GM10248 (cell line): Measurements from ENCODE around the gene NPPA.

Experiments used
- CTCF ChIA-PET: fragments of 300-600 bp; sonication (Branson Sonifier 250); formaldehyde crosslinking; extraction: SDS; loops from one replicate; lab custom pipeline; 2021; ENCODE audit warnings: antibody characterized with exemption; lab: Yijun Ruan, JAX
- POLR2A ChIA-PET: fragments of 350-650 bp; sonication (Branson Sonifier 250); formaldehyde crosslinking; extraction: SDS; loops from one replicate; lab custom pipeline; 2020; ENCODE audit warnings: antibody characterized with exemption; lab: Yijun Ruan, JAX
- DNase-seq: peaks from one replicate; pipeline ENCODE4 v3.0.0; 2012; ENCODE audit errors: extremely low spot score
- TF ChIP-seq, protein P1 (sequence below): IDR thresholded peaks from 2 replicates; pipeline ENCODE4 v1.5.1; 2012; ENCODE audit warnings: mild to moderate bottlenecking, low read depth; ENCODE audit errors: extremely low read depth, missing control alignments, control extremely low read depth

The NPPA gene

GRCh38 chr1:11841245-11842153 lies 6.1 kb downstream of the NPPA start:
- no peak for DNase-seq
- ChIA-PET CTCF (interaction anchor here (0.8 to 5.3 kb wide), 7 partner anchors 12 to 189 kb away, joined by 3 to 49 read pairs (median 5); no protein-coding TSS in a partner anchor), POLR2A (no interaction called here)
- TF ChIP-seq, protein P1, sequence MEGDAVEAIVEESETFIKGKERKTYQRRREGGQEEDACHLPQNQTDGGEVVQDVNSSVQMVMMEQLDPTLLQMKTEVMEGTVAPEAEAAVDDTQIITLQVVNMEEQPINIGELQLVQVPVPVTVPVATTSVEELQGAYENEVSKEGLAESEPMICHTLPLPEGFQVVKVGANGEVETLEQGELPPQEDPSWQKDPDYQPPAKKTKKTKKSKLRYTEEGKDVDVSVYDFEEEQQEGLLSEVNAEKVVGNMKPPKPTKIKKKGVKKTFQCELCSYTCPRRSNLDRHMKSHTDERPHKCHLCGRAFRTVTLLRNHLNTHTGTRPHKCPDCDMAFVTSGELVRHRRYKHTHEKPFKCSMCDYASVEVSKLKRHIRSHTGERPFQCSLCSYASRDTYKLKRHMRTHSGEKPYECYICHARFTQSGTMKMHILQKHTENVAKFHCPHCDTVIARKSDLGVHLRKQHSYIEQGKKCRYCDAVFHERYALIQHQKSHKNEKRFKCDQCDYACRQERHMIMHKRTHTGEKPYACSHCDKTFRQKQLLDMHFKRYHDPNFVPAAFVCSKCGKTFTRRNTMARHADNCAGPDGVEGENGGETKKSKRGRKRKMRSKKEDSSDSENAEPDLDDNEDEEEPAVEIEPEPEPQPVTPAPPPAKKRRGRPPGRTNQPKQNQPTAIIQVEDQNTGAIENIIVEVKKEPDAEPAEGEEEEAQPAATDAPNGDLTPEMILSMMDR: no peak

DNA sequence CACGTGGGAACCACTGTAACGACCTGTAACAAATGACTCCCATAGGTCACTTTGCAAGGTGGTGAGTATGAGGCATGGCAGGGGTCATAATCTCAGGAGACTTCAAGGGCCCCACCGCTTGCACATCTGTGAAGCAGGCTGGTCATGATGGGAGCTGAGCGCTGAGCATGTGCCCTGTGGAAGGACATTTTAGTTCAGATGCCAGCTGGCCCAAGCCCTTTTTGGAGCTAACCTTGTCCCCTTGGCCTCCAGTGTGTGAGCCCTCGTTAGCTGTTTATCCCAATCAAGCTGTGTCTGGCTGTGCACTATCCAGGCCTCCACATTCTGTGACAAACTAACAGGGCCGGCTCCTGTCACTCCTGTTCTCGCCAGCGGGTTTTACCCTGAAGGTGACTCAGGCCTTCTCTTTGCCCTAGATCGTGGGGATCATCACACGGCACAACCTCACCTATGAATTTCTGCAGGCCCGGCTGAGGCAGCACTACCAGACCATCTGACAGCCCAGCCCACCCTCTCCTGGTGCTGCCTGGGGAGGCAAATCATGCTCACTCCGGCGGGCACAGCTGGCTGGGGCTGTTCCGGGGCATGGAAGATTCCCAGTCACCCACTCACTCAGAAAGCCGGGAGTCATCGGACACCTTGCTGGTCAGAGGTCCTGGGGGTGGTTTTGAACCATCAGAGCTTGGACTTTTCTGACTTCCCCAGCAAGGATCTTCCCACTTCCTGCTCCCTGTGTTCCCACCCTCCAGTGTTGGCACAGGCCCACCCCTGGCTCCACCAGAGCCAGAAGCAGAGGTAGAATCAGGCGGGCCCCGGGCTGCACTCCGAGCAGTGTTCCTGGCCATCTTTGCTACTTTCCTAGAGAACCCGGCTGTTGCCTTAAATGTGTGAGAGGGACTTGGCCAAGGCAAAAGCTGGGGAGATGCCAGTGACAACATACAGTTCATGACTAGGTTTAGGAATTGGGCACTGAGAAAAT lies 7.6 kb downstream of the NPPA start:
- ChIA-PET CTCF (interaction anchor here (1.0 to 5.3 kb wide), 6 partner anchors 13 to 192 kb away, joined by 3 to 49 read pairs (median 6); no protein-coding TSS in a partner anchor), POLR2A (interaction anchor here (0.6 to 2.5 kb wide), 2 partner anchors 68 to 179 kb away, joined by 3 to 9 read pairs; partner anchors contain the start of gene MIIP)
- TF ChIP-seq, protein P1: no peak
- no peak for DNase-seq

DNA sequence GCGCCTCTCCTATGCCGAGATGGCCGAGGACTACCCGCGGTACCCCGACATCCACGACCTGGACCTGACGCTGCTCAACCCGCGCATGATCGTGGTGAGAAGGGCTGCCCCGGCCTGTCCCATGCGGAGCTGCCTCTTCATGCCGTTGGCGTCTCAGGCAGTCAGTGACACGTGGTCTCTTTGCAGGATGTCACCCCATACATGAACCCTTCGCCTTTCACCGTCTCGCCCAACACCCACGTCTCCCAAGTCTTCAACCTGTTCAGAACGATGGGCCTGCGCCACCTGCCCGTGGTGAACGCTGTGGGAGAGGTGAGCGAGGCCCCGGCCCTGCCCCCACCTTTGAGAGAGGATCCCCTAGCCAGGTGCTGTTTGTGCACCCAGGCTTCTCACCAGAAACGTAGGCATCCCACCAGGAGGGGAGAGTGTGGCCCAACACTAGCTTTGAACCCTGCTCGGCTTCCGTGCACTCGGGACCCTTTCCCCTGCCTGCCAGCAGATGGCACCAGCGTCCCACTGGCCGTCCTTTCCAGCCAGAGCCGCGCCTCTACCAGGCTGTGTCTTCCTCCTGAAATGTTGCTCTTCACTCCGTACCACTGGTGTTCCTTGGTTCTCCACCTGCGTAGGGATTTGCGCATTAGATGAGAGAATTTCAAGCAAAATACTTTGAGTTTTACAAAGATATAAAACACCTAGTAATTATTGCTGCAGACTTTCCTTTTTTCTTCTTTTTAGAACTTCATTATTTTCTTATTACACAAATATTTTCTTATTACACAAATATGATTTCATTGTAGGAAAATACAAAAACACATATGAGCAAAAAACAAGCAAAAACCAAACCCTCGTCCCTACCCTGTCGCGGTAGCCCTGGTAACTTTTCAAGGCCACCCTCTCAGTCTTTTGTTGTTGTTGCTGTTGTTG lies 9.0 kb downstream of the NPPA start:
- TF ChIP-seq, protein P1: peak; percentile 99
- peak; percentile 90 for DNase-seq
- CTCF ChIA-PET: interaction anchor here (0.7 to 5.3 kb wide), 7 partner anchors 14 to 193 kb away, joined by 3 to 49 read pairs (median 7); no protein-coding TSS in a partner anchor
- POLR2A ChIA-PET: interaction anchor here (2.5 kb wide), 1 partner anchor 69 kb away, joined by 9 read pairs; no protein-coding TSS in a partner anchor

DNA sequence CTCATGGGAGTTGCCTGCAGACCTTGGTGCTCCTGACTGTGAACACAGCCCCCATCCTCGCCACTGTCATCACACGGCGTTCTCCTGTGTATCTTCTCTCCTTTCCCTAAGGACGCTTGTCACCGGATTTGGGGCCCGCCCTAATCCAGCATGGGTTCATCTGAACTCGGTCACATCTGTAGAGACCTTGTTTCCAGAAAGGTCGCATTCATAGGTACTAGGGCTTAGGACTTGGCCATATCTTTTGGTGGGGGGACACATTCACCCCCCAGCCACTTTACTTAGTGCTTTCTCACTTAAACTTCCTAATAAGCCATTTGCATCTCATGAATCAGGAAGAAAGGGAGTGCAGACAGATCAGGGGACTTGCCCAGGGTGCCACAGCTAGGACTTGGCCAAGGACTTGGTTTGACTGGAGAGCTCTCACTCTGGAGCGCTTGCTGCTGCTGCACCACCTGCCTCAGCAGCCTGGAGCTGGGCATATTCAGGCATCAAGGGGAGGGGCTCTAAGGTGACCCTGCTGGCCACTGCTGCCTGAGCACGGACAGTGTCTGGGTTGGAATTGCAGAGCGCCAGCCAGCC lies 9.7 kb downstream of the NPPA start:
- TF ChIP-seq, protein P1: no peak
- POLR2A ChIA-PET: interaction anchor here (0.6 to 2.5 kb wide), 2 partner anchors 72 to 385 kb away, joined by 4 to 13 read pairs; no protein-coding TSS in a partner anchor
- CTCF ChIA-PET: interaction anchor here (0.7 to 5.3 kb wide), 10 partner anchors 8 to 194 kb away, joined by 3 to 49 read pairs (median 4); partner anchors contain the start of gene NPPA
- DNase-seq: no peak
